Hematopoietic multipotent progenitor cell treated with erythropoietin and hydrocortisone succinate and interleukin-3 and kit ligand, for 8 days (in vitro differentiated cells): Measurements from ENCODE around the gene RCE1.
"Not testable (repeated sequence)": the region's sequence is repeated elsewhere in the genome, so short reads cannot be mapped to it uniquely, and the experiment has no call there.

ENCODE experiments used
- DNase-seq: peaks from one replicate; pipeline ENCODE4 v3.0.0-alpha.2; 2015

The RCE1 gene, protein sequence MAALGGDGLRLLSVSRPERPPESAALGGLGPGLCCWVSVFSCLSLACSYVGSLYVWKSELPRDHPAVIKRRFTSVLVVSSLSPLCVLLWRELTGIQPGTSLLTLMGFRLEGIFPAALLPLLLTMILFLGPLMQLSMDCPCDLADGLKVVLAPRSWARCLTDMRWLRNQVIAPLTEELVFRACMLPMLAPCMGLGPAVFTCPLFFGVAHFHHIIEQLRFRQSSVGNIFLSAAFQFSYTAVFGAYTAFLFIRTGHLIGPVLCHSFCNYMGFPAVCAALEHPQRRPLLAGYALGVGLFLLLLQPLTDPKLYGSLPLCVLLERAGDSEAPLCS

DNA sequence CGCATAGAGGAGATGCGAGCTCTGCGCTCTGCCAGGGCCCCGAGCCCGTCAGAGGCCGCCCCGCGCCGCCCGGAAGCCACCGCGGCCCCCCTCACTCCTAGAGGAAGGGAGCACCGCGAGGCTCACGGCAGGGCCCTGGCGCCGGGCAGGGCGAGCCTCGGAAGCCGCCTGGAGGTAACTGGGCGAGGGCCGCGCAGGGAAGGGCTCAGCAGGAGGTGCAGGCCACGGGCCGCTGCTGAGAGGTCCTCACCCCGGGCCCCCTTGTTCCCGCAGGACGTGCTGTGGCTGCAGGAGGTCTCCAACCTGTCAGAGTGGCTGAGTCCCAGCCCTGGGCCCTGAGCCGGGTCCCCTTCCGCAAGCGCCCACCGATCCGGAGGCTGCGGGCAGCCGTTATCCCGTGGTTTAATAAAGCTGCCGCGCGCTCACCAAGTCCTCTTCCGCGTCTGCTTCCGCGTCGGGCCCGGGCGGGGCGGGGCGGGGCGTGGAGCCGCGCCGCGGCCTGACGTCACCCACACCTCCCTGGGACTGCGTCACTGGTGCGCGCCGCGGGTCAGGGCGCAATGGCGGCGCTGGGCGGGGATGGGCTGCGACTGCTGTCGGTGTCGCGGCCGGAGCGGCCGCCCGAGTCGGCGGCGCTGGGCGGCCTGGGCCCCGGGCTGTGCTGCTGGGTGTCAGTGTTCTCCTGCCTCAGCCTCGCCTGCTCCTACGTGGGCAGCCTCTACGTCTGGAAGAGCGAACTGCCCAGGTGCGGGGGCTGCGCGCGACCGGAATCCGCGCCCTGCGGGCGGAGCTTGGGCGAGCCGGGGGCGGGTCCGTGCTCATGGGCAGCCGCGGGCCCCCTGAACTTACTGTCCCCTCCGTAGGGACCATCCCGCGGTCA lies at the start of gene RCE1:
TSS of gene RCE1 (plus strand) at position 546 of the 880 bp plus-strand sequence. CDS start at position 561, 15 bp downstream.
- DNase-seq = peak; percentile 88

- DNase-seq = not testable (repeated sequence)
Observed at GRCh38 chr11:66799815-66800214, 43.4 kb upstream of the RCE1 start.

- no peak for DNase-seq
Observed at GRCh38 chr11:66800720-66801428, 42.4 kb upstream of the RCE1 start.

DNA sequence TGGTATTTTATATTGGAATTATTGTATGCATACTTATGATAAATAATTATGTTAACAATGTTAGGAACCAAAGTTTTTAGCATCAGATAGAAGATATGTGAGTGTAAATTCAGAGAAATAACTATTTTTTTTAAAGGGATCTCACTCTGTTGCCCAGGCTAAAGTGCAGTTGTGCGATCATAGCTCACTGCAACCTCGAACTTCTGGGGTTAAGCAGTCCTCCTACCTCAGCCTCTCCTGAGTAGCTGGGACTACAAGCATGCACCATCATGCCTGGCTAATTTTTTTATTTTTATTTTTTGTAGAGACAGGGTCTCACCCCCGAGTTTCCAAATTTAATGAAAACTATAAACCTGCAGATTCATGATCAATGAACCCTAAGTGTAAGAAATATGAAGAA lies 33.6 kb upstream of the RCE1 start:
- no peak for DNase-seq

- no peak for DNase-seq
Observed at GRCh38 chr11:66810576-66811185, 32.6 kb upstream of the RCE1 start.

DNA sequence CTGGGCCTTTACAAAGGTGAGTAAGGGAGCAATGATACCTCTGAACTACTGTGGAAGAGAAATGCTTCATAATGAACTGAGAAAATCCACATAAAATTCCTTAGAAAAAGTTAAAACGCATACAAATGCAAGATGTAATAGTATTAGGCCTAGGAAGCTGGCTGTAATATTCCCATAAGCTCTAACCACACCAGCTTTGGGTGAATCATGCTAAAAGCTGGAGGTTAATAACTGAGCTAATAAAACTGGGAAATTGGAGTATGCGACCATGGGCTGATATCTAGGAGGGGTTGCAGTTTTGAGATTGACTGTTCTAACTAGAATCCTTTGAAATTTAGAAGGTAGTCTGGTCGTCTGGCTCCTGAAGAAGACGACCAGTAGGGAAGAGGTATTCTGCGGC lies 28.6 kb upstream of the RCE1 start:
- no peak for DNase-seq

GRCh38 chr11:66815646-66816045 lies 27.6 kb upstream of the RCE1 start:
- no peak for DNase-seq

DNA sequence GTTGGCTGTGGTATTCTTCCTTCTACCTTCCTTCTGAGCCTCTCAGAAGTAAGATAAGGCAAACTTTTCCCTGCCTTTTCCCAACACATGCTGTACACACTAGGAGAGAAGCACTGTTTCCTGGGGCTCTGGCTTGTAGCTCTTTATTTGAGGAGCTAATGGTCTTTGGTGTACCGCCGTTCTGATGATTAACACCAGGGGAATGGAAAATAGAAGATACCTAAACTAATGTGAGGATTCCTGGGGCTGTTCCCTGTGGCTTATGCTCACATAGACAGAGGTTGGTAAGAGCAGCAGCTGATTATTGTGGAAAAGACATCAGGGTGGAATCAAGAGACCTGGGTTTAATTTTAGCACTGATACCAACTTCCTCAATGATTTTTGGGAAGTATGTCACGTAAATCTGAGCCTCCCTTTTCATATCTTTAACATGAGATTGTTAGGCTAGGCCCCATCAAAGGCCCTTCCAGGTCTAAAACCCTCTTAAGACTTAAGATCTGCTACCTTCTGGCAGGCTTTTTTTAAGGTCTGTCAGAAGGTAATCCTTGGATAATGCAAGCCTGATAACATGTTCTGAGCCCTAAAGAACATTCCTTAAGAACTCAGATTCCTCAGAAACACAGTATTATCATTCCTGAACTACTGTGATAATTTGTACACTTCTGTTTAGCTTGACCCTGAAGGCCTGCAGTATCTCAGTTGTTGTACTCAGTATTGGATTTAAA lies 24.8 kb upstream of the RCE1 start:
- DNase-seq = no peak

GRCh38 chr11:66820381-66820780 lies 22.9 kb upstream of the RCE1 start:
- no peak for DNase-seq

DNA sequence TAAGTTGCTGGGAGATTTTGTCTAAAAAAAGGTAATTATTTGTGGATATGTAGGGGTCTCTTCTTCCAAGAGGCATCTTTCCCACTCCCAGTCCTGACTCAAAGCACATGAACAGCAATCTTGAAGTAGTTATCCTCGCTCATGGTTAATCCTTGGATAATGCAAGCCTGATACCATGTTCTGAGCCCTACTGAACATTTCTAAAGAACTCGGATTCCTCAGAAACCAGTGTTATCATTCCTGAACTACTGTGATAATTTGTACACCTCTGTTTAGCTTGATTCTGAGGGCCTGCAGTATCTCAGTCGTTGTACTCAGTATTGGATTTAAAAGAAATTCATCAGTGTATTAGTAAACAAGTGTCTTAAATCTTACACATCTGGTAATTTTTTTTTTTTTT lies 22.3 kb upstream of the RCE1 start:
- DNase-seq = no peak

- DNase-seq = no peak
Observed at GRCh38 chr11:66823700-66824099, 19.5 kb upstream of the RCE1 start.

DNA sequence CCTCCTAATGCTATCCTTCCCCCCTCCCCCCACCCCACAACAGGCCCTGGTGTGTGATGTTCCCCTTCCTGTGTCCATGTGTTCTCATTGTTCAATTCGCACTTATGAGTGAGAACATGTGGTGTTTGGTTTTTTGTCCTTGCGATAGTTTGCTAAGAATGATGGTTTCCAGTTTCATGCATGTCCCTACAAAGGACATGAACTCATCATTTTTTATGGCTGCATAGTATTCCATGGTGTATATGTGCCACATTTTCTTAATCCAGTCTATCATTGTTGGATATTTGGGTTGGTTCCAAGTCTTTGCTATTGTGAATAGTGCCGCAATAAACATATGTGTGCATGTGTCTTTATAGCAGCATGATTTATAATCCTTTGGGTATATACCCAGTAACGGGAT lies 18.7 kb upstream of the RCE1 start:
- not testable (repeated sequence) for DNase-seq

DNA sequence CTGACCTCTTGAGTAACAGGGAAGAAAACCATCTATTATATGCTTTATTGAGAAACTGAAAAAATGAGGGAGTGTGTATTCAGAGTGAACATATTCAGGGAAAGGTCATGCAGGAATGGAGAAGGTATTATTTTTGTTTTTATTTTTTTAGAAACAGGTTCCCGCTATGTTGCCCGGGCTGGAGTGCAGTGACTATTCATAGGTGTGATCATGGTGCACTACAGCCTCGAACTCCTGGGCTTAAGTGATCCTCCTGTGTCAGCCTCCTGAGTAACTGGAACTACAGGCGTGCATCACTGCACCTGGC lies 8.7 kb upstream of the RCE1 start:
- no peak for DNase-seq

DNA sequence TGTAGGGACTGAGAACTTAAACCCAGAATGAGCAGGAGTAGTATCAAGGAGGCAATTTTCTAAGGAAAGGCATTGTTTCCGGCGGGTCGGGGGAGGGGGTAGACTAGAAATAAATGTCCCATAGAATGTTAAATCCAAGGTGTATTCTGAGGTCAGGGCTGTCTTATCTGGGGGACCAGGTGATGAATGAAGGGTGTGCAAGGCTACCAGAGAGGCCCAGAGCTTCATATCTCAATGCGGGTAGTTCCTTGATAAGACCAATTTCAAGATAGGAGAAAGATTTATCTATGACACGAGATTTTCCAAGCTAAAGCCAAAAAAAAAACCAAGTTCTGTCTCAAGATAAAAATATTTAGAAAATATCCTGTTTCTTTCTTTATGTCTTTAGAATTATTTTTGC lies 8.3 kb upstream of the RCE1 start:
- peak; percentile 63 for DNase-seq

GRCh38 chr11:66835768-66836405 lies 7.4 kb upstream of the RCE1 start:
- peak; percentile 51 for DNase-seq

GRCh38 chr11:66840317-66841091 lies 2.7 kb upstream of the RCE1 start:
- no peak for DNase-seq

- no peak for DNase-seq
Observed at GRCh38 chr11:66841861-66842260, 1.4 kb upstream of the RCE1 start.

GRCh38 chr11:66842501-66842895 lies 743 bp upstream of the RCE1 start:
- no peak for DNase-seq

DNA sequence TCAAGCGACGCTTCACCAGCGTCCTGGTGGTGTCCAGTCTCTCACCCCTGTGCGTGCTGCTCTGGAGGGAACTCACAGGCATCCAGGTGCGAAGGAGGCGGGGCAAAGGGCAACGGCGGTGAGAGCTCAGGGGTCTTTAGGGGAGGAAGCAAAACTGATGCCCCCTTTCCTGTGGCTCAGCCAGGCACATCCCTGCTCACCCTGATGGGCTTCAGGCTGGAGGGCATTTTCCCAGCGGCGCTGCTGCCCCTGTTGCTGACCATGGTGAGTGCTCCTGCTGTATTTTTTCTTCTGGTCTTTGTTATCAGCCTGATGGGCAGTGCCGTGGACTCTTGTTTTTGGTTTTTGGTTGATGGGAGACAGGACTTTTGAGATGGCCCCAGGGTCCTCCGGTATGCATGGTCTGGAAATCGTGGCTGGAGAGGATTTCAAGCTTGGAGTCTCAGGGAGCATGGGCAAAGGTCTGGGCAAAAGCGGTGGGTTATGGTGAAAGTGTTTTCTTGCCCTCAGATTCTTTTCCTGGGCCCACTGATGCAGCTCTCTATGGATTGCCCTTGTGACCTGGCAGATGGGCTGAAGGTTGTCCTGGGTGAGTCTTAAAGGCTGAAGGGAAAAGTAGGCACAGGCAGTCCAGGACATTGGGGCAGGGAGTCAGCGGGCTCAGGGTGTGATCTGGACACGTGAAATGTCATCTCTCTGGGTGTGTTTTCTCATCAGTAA lies 695 bp downstream of the RCE1 start:
- no peak for DNase-seq

- DNase-seq = no peak
Observed at GRCh38 chr11:66844496-66845142, 1.4 kb downstream of the RCE1 start.
